Gastrocnemius medialis (tissue), 4 donors: Measurements from ENCODE around the gene PIH1D1.

Experiments
- CTCF ChIP-seq, 5 experiments: fragments of 450-650 bp in 3 of 5; fragments of 200-600 bp in 2 of 5; sonication (generic) in 2 of 5; IDR thresholded peaks in 4 of 5; conservative IDR thresholded peaks in 1 of 5; 1 replicate in 4 of 5; 2 replicates in 1 of 5; pipeline ENCODE4 v1.5.1; 2016 to 2019; ENCODE audit warnings: antibody characterized with exemption in 5 of 5, mild to moderate bottlenecking in 3 of 5, moderate library complexity in 3 of 5
- POLR2A ChIP-seq, 2 donors: fragments of 450-650 bp; IDR thresholded peaks; one replicate each; pipeline ENCODE4 v1.6.1; 2017; ENCODE audit warnings: antibody characterized with exemption in 2 of 2, mild to moderate bottlenecking in 2 of 2, moderate library complexity in 2 of 2

GRCh38 chr19:49417088-49417487, 34.5 kb downstream of the PIH1D1 start:
- no peak for TF ChIP-seq CTCF (IDR thresholded peaks at IDR 0.05 in 4 of 5, conservative IDR thresholded peaks at IDR 0.05 in 1 of 5)
- no peak for TF ChIP-seq POLR2A (IDR thresholded peaks at IDR 0.05)
